Rectal smooth muscle tissue (tissue), 1 donor: ENCODE data around the gene NDEL1.
"Not testable (repeated sequence)": the region's sequence is repeated elsewhere in the genome, so short reads cannot be mapped to it uniquely, and the experiment has no call there.

Experiments
- H3K27ac ChIP-seq: one replicate; pipeline ENCODE4 v1.7.0; 2013; ENCODE audit warnings: low read depth, low read length, inconsistent platforms
- H3K27me3 ChIP-seq: one replicate; pipeline ENCODE4 v1.7.0; 2013; ENCODE audit warnings: low read length; ENCODE audit not compliant: control insufficient read depth, insufficient read depth
- H3K36me3 ChIP-seq: one replicate; pipeline ENCODE4 v1.7.0; 2013; ENCODE audit warnings: low read length; ENCODE audit not compliant: control insufficient read depth, insufficient read depth
- H3K4me1 ChIP-seq: one replicate; pipeline ENCODE4 v1.7.0; 2013; ENCODE audit warnings: low read length; ENCODE audit not compliant: control insufficient read depth, insufficient read depth
- H3K4me3 ChIP-seq: one replicate; pipeline ENCODE4 v1.7.0; 2013; ENCODE audit warnings: low read length
- H3K9ac ChIP-seq: one replicate; pipeline ENCODE4 v1.7.0; 2013; ENCODE audit warnings: low read length

NDEL1 gene, protein sequence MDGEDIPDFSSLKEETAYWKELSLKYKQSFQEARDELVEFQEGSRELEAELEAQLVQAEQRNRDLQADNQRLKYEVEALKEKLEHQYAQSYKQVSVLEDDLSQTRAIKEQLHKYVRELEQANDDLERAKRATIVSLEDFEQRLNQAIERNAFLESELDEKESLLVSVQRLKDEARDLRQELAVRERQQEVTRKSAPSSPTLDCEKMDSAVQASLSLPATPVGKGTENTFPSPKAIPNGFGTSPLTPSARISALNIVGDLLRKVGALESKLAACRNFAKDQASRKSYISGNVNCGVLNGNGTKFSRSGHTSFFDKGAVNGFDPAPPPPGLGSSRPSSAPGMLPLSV

DNA sequence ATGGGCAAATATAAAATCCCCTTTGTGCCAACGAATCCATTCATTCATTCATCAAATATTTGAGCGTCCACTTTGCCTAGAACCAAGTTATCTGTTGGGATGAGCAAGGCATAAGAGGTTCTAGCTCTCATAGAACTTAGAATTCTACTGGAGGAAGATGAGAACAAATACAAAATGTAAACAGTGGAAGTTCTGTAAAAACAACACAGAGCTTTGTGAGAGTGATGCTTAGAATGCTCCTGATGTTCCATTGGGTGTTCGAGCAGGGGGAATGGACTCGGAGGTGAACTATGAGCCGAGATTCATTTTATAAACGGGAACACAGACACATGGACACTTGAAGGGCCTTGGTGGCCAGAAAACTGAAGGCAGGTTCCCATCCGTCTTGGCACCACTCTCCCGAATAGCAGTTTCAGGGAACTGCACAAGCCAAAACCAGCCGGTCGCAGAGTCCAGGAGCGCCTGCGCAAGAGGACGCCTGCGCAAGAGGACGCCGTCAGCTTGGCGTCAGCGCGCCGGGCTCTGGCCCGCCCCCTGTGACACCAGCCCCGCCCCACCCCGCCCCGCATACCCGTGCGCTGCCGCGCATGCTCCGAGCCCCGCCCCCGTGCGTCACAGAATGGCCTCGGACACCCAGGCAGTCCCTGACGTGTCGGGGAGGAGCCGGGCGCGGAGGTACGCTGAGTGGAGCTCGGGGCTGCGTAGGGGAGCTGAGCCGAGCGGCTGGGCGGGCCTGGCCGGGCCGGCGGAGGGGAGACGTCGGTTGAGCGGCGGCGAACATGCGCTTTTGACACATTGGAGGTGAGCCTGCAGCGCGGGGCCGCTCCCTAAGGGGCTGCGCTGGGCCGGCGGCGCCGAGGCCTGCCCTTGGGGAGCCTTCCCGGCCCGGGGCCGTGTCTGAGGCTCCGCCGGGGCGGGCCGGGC lies at the start of gene NDEL1:
TSS of gene NDEL1 (plus strand) at position 640 of the 924 bp plus-strand sequence. CDS start 8,388 bp downstream, outside the sequence.
- Histone ChIP-seq H3K27me3 (no peaks in the 10 kb centered on the region), H3K36me3 (no peaks in the 10 kb centered on the region), H3K27ac (peak within 1 kb of the TSS; percentile 97), H3K4me3 (peak within 1 kb of the TSS; percentile 89), H3K4me1 (peaks cover 9% of the 10 kb centered on the region), H3K9ac (peak within 1 kb of the TSS; percentile 94)

DNA sequence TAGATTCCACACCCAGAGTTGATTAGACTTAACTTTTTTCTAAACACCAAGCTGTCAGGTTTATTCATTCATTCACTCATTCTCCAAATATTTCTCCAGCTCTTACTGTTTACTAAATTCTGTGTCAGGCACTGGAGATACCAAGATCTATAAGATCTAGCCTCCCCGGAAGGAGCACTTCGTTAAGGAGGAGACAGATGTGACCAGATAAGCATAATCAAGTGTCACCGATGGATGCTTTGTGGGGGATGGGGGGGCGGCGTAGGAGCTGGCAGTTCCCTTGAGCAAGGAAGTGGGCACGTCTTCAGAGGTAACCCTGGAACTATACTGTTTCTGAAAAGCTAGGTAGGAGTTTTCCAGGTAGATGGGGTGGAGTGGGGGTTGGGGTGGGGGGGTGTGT lies 48.8 kb upstream of the NDEL1 start:
- H3K36me3 ChIP-seq, result no peaks in the 10 kb centered on the region
- no peaks in the 10 kb centered on the region for H3K27me3 ChIP-seq
- no peak overlapping the region for H3K4me3 ChIP-seq
- H3K27ac ChIP-seq, result no peak overlapping the region
- no peak overlapping the region for H3K9ac ChIP-seq
- peaks cover 3% of the 10 kb centered on the region for H3K4me1 ChIP-seq

DNA sequence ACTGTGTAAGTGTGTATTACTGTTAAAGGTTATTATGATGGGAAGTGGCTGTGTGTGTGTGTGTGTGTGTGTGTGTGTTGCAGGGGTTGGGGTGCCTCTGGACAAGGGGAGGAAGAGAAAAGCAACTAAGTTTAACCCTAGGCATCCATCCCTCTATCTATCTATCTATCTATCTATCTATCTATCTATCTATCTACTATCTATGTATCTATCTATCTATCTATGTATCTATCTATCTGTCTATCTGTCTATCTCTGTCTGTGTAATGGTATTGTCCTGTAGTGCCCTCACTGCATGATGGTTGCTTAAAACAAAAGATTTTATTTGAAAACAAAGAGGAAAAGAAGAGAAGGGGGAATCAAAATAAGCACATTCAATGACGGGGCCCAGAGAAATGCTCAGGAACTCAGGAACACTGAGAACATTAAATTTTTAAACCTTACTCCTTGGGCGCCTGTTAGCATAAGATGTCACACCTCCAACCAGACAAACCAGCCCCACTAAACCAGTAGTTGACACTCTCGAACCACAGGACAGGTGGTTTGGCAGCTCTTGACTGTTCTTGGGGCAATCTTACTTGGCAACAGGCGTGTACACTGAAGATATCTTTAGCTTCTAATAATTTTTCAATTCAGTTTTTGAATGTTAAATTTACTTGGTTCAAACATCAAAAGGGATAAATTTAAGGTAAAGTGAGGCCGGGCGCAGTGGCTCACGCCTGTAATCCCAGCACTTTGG lies 47.6 kb upstream of the NDEL1 start:
- no peaks in the 10 kb centered on the region for H3K27me3 ChIP-seq
- H3K27ac ChIP-seq, result no peak overlapping the region
- H3K4me3 ChIP-seq, result no peak overlapping the region
- no peaks in the 10 kb centered on the region for H3K36me3 ChIP-seq
- no peaks in the 10 kb centered on the region for H3K4me1 ChIP-seq
- H3K9ac ChIP-seq, result no peak overlapping the region

DNA sequence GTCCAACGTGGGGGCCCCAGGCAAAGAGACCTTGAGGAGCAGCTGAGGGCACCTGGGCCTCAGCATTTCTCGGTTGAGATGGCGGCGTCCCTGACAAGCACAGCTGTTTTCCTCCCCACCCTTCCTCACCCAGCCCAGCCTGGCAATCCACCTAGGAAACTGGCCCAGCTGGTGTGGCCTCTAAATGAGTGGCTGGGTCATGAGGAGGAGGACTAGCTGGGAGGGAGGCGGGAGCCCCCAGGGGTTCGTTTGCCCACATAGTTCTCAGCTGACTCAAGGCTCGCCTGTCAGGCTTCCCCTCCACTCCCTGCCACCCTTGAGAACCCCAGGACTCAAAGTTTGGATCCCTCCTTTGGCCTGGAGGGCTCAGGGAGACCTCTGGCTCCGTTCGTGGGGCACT lies 44.0 kb upstream of the NDEL1 start:
- Histone ChIP-seq H3K9ac (no peak overlapping the region), H3K4me3 (no peak overlapping the region), H3K27me3 (no peaks in the 10 kb centered on the region), H3K36me3 (no peaks in the 10 kb centered on the region), H3K4me1 (no peaks in the 10 kb centered on the region), H3K27ac (no peak overlapping the region)

DNA sequence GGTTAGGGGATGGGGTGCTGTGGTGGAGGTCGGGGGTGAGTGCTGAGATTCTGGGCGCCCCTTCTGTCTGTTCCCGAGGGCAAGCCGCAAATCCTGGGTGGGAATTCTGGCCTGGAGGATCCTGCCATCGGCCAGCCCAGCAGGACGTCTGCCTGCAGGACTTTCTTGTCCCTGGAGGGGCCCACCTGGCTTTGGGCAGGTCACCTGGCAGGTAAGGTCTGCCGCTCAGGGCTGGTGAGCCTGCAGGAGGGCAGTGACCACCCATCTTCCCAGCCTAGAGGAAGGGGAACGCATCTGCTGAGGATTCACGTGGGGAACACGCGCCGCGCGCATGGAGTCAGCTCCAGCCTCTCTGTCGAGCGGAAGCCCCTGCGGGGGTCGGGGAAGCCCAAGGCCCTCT lies 43.4 kb upstream of the NDEL1 start:
- H3K27me3 ChIP-seq, result peaks cover 1% of the 10 kb centered on the region
- no peaks in the 10 kb centered on the region for H3K4me1 ChIP-seq
- no peaks in the 10 kb centered on the region for H3K36me3 ChIP-seq
- H3K4me3 ChIP-seq, result no peak overlapping the region
- H3K27ac ChIP-seq, result no peak overlapping the region
- no peak overlapping the region for H3K9ac ChIP-seq

DNA sequence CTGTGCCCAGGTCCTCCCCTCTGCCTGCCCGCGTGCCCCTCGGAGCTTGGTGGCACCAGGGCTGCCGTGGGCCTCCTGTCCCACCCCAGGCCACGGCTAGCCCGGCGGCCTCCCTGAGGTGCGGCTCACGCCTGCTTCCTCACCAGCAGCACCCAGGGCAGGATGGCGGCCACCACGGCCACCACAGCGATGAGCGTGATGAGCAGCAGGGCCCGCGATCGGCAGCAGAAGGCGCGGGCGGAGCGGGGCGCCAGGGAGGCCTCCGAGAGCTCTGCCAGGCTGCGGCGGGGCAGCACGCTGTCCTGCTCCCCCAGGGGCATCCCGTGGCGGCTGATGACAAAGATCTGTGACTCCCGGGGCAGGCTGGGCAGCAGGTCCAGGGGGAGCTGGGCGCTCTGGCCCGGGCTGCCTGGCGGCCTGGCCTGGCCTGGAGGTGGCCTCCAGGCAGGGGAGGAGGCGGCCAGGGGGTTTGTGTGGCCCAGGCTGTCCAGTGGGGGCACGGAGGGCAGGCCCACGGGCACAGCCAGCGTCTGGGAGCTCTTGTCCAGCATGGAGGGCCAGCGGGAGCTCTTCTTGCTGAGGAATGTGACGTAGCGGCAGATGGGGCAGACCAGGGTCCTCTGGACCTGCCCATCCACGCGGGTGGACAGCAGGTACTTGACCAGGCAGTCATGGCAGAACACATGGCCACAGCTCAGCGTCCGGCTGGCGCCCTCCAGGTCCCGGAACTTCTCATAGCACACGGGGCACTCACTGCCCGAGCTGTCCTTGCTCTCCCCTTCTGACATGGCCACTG lies 42.8 kb upstream of the NDEL1 start:
- Histone ChIP-seq H3K9ac (no peak overlapping the region), H3K4me3 (no peak overlapping the region), H3K36me3 (no peaks in the 10 kb centered on the region), H3K4me1 (no peaks in the 10 kb centered on the region), H3K27me3 (peaks cover 7% of the 10 kb centered on the region), H3K27ac (no peak overlapping the region)

DNA sequence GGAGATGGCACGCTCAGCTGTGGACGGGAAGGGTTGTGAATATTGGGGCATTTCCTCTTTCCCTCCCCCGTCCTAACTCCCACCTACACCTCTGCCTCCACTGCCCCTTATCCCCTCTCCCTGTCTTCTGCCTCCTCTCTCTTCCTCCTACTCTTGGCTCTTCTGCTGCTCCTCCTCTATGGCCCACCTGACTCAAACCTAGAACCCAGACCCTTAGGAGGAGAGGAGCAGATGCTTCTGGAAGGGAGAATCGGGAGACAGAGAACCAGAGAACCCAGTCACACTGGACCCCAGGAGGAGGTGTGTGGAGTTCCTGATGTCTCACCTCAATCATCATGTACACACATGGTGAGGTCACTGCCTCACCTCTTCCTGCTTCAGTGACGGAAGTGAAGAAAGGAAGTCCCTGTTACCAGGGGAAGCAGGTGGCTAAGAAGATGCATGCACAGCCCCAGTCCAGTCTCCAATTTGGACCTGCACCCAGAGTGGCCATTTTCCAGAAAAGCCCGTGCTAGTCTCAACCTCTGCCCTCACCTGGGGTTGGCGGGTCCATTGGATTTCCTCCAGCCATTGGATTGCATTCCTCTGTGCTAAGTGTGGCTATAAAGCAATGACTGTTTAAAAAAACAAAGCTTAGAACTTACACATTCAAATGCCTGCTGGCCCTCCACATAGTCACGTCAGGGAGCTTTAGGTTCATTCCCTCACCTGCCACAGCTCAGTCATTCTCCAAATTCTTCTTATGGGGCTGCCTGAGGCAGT lies 42.0 kb upstream of the NDEL1 start:
- H3K36me3 ChIP-seq, result no peaks in the 10 kb centered on the region
- no peak overlapping the region for H3K9ac ChIP-seq
- no peak overlapping the region for H3K4me3 ChIP-seq
- no peaks in the 10 kb centered on the region for H3K4me1 ChIP-seq
- no peak overlapping the region for H3K27ac ChIP-seq
- H3K27me3 ChIP-seq, result peaks cover 8% of the 10 kb centered on the region

DNA sequence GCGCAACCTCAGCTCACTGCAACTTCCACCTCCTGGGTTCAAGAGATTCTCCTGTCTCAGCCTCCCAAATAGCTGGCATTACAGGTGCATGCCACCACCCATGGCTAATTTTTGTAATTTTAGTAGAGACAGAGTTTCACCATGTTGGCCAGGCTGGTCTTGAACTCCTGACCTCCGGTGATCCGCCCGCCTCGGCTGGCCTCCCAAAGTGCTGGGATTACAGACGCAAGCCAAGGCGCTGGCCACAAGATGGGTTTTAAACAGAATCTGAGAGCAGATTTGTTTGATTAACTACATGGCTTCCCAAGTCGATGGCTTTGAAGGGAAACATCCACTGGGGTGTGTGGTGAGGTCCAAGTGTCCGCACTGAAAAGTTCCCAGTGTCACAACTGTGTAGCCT lies 41.2 kb upstream of the NDEL1 start:
- not testable (repeated sequence) for H3K9ac ChIP-seq, H3K4me3 ChIP-seq, H3K36me3 ChIP-seq, H3K27ac ChIP-seq, H3K4me1 ChIP-seq, H3K27me3 ChIP-seq

DNA sequence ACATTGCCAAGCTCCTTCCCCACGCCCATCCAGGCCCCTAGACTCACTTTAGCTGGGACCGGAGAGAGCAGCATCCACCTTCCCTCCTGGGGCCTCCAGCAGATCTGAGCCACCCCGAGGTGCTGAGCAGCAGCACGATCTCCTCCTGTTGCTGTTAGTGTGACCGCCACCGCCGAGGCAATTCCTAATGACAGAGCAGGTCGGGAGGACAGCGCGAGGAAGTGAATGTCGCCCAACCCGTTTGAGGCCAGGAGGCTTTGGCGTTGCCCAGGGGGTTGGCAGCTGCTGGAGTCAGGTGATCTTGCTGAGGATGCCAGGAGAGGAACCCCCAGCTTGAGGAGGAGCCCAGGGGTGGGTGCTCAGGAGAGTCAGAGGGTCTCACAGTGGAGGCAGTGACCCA lies 38.0 kb upstream of the NDEL1 start, which contains the start of gene RNF222:
TSS of gene RNF222 (minus strand) at position 192 of the 400 bp plus-strand sequence. CDS start 4,366 bp downstream, outside the sequence.
- Histone ChIP-seq H3K36me3 (no peaks in the 10 kb centered on the region), H3K9ac (no peak within 1 kb of the TSS), H3K27ac (no peak within 1 kb of the TSS), H3K27me3 (peaks cover 8% of the 10 kb centered on the region), H3K4me3 (no peak within 1 kb of the TSS), H3K4me1 (no peaks in the 10 kb centered on the region)

DNA sequence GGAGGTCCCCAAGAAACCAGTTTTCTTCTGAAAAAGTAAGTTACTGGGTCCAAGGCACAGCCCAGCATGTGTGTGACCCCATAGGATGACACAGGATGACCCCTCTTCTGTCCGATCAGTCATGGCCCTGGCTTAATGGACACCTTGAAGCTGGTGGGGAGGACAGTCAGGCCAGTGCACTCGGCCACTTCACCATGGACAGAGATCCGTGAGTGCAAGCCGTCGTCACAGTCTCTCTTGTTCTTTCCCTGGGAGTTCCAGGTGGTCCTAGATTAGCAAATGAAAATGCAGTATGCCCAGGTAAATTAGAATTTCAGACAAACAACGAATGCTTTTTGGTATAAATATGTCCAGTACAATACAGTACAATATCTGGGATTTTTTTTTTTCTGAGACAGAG lies 36.7 kb upstream of the NDEL1 start:
- Histone ChIP-seq H3K4me1 (no peaks in the 10 kb centered on the region), H3K27me3 (peaks cover 8% of the 10 kb centered on the region), H3K9ac (no peak overlapping the region), H3K4me3 (no peak overlapping the region), H3K27ac (no peak overlapping the region), H3K36me3 (no peaks in the 10 kb centered on the region)

DNA sequence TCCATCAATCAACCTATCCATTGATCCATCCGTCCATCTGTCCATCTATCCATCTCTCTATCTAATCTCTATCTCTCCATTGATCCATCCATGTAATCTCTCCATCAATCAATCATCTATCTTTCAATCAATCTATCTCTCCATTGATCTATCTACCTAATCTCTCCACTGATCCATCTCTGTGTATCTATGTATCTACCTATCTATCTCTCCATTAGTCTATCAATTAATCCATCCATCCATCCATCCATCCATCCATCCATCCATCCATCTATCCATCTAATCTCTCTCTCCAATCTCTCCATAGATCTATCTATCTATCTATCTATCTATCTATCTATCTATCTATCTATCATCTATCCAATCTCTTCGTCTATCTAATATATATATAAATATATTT lies 34.6 kb upstream of the NDEL1 start:
- Histone ChIP-seq H3K27ac (no peak overlapping the region), H3K36me3 (no peaks in the 10 kb centered on the region), H3K4me1 (no peaks in the 10 kb centered on the region), H3K4me3 (no peak overlapping the region), H3K9ac (no peak overlapping the region), H3K27me3 (peaks cover 8% of the 10 kb centered on the region)
